ENCODE results near the gene OR2T10. TPM values are rescaled to one million over a fixed set of nuclear protein-coding genes. Genes with fewer than 3 reads are reported as not detected.
"Not testable (repeated sequence)": the region's sequence is repeated elsewhere in the genome, so short reads cannot be mapped to it uniquely, and the experiment has no call there.

The OR2T10 gene, protein sequence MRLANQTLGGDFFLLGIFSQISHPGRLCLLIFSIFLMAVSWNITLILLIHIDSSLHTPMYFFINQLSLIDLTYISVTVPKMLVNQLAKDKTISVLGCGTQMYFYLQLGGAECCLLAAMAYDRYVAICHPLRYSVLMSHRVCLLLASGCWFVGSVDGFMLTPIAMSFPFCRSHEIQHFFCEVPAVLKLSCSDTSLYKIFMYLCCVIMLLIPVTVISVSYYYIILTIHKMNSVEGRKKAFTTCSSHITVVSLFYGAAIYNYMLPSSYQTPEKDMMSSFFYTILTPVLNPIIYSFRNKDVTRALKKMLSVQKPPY
- polyA plus RNA-seq (2013, experiment 1 of 2; ENCODE audit: insufficient read length), result not detected
- not detected for polyA plus RNA-seq (2013, experiment 2 of 2; ENCODE audit: insufficient read length)

GRCh38 chr1:248597589-248597988 lies at the start of gene OR2T10:
OR2T10 (minus strand) TSS chr1:248597700; CDS start chr1:248593768, 3,932 bp downstream.
- no peak for DNase-seq

DNA sequence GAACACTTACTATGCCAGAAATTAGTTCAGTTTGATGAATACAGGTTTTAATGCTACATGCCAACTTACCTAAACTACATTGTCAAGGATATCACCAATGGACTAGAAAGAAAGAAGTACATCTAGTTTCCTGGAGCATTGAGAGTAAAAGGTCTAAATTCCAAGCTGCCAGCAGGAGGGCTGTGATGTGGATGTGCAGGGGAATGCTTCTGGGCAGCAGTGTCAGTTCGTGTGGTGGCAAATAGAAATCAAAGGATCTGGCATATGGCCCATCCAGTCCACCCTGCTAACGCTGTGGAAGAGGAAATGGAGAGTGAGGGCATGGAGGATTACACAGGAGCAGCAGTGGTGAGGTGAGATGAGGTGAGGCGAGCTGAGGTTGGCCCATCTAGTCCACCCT lies 47.7 kb upstream of the OR2T10 start, which contains the start of gene OR2T35:
Gene OR2T35, minus strand, starts transcription at position 101 of the 400 bp plus-strand sequence. CDS start 6,020 bp downstream, outside the sequence.
- DNase-seq, result not testable (repeated sequence)

GRCh38 chr1:248642971-248643651 lies 45.6 kb upstream of the OR2T10 start:
- not testable (repeated sequence) for DNase-seq

GRCh38 chr1:248641583-248641982 lies 44.1 kb upstream of the OR2T10 start:
- not testable (repeated sequence) for DNase-seq

DNA sequence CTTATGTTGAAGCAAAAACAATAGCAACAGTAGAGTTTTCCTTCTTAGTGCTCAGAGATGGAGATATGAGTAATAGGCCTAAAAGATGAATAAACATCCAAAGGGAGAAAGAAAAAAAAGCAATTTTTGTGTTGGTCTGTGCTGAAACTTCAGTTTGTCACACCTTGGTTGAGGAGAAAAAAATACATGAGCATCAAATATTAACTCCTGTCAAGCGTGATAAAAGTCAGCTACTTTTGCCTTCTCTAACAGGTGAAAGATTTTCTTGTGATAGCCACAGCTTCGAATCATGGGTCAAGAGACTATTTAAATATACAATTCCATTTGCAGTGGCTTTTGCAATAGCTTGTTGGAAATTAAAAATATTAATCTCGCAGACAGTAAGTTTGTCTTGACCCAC lies 43.4 kb upstream of the OR2T10 start:
- not testable (repeated sequence) for DNase-seq

DNA sequence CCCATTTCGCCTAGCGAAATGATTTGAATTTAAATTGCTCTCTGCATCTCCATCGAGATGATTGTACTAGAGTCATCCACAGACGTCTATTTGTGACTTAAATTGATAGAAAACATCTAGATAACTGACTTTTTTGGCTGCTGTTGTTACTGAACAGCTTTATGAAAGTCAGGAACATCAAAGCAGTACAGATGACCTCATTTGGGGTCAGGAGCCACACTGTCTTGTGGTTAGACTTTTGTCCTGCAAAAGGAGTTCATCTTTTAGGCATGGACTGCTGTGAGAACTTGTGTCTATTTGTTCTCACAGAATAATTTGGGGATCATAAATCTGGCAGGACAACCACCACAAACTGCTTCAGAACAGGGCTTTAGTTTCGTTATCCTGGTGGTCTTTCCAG lies 42.2 kb upstream of the OR2T10 start:
- DNase-seq, result not testable (repeated sequence)

DNA sequence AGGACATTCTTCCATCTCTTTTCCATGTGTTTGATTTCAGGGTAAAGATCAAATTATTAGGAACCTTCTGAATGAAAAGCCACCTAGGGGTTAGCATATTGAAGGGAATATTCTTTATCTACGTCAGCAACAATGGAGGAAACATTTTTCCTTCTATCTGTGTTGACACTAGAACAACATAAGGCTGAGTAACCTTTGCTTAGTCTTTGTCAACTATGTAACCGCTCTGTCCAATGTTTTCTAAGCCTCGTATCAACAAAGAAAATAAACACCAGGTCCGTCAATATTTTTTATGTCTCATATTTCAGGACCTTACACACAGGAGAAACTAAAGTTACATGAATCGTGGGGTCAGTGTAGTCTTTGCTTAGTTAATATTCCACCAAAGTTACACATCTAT lies 39.1 kb upstream of the OR2T10 start:
- DNase-seq, result not testable (repeated sequence)

DNA sequence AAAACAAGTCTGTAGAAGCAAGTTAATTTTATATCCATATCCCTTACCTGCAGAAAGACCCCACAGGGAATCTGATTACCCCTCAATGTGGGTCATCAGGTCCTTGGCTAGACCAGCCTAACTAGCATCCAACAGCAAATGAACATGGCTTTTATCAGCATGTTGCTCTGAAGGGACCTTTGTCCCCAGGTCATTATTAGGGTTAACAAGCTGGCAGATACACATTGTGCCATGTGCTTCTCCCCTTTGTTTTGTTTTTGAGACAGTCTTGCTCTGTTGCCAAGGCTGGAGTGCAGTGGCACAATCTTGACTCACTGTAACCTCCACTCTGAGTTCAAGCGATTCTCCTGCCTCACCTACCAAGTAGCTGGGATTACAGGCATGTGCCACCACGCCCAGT lies 37.5 kb upstream of the OR2T10 start, which contains the start of gene OR2T11:
Gene OR2T11, minus strand, starts transcription at position 101 of the 400 bp plus-strand sequence. CDS start 7,963 bp downstream, outside the sequence.
- not testable (repeated sequence) for DNase-seq

- DNase-seq, result no peak
Measured at GRCh38 chr1:248631354-248632008, 34.0 kb upstream of the OR2T10 start.

DNA sequence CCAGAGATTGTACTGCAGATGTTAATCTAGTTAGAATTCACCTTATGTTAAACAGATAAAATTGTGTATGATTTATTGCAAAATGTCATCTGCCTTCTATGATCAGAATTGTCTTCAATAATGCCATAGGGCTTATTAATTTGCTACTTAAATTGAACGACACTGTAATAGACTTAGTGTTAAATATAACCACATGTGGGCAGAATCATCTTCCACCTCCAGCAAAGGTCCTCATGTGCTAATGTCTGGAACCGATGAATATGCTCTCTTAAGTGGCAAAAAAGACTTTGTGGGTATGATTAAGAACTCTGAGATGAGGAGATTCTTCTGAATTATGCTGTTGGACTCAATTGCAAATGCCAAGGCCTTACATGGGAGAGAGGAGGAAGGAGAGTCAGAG lies 33.1 kb upstream of the OR2T10 start:
- no peak for DNase-seq

GRCh38 chr1:248627971-248628844 lies 30.7 kb upstream of the OR2T10 start:
- no peak for DNase-seq

GRCh38 chr1:248625971-248626370 lies 28.5 kb upstream of the OR2T10 start:
- no peak for DNase-seq

DNA sequence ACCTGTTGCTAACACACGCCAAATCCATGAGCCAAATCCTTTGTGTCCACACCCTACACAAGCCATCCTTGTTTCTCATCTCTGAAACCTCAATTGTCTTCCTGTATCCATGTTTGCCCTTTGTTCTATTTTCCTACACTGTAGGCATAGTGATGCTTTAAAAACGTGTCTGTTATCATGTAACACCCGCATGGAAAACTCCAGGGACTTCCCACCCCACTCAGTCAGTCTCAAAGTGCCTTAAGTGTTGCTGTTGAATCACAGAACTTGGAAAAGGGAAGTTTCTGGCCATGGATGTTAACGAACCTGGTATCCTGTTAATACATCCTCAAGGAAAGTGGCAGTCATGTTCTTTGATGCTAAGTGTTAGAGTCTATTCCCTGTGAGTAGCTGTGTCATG lies 27.7 kb upstream of the OR2T10 start:
- no peak for DNase-seq

DNA sequence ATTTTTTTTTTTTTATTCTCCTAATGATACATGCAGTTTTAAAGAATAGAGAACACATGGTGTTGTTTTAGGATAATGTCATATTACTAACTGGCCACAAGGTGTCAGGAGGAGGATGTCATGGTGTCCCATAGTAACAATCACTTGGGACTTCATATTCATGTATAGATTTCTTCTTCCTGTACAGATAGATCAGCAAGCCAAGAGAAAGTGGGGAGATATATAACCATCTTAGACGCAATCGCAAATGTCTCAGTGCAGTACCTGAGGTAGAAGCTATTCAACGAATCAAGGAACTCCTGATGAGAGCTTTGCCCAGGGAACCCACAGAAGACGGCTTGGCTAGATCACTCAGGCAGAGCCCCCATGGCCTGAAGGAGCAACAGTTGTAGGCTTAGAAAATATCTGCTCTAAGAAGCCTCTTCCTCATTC lies 25.1 kb upstream of the OR2T10 start:
- peak; percentile 15 for DNase-seq

DNA sequence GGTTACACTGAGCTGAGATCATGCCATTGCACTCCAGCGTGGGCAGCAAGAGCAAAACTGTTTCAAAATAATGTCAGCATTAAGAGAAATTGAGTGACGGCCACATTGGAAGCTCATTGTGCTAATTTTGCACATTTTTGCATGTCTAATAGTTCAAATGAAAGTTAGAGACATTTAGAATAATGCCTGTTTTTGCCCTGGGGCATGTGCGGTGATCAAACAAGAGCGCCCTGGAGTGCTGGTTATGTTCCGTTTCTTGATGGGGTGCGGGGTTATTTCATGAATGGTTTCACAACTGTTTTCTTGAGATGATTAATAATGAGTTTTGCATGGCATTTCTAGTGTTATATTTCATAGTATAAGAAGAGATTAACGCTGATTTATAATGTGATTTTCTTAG lies 24.3 kb upstream of the OR2T10 start:
- no peak for DNase-seq

DNA sequence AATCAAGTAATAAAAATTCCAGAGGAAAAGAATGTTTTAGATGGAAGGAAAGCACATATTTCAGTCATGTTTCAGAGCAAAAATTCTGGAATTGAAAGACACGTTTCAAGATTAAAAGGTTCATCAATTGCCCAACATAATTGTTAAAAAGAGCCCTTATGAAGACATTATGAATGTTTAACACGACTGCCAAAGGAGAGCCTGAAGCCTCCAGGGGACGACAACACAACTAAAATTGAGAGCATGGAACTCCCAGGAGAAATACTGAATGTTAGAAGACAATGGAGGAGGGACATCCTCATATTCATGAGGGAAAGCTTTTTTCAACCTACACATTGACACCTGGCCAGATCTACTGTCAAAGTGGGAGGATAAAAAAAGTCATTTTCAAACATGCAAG lies 21.4 kb upstream of the OR2T10 start:
- DNase-seq, result peak; percentile 9

- no peak for DNase-seq
Measured at GRCh38 chr1:248618119-248618518, 20.6 kb upstream of the OR2T10 start.

- DNase-seq, result no peak
Measured at GRCh38 chr1:248613742-248614141, 16.2 kb upstream of the OR2T10 start.

- DNase-seq, result no peak
Measured at GRCh38 chr1:248611883-248612414, 14.4 kb upstream of the OR2T10 start.

DNA sequence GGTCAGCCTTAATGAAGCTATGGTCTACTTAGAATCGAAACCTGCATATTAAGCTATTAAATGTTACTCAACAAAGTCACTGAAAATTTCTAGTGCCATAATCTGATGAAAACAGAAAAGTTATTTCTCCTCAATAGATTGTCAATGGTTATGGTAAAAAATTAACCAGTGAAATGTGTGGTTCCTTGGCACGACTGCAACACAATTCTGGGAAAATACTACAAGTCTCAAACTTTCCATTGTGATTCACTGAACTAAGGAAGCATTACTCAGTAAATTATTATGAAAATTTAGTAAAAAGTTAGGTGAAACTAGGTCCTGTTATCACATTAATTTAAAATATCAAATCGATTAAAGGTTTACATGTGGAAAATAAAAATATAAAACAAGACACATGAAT lies 12.8 kb upstream of the OR2T10 start:
- DNase-seq, result no peak

DNA sequence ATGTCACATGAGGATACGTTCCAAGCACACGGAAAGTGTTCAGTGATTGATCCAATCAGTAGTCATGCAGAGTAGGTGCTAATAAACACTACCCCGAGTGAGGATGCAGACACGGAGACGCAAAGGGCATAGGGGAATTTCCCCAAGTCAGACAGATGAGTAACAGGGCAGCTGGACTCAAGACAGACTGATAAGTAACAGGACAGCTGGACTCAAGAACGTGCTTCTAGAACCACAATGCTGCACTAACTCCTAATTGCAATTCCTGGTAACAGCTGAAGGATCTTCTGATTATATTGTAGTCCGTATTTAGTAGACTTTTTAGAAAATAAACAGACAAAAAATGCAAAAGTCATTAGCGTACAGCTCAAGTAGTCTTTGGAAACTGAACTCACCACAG lies 1.9 kb upstream of the OR2T10 start:
- DNase-seq, result no peak

DNA sequence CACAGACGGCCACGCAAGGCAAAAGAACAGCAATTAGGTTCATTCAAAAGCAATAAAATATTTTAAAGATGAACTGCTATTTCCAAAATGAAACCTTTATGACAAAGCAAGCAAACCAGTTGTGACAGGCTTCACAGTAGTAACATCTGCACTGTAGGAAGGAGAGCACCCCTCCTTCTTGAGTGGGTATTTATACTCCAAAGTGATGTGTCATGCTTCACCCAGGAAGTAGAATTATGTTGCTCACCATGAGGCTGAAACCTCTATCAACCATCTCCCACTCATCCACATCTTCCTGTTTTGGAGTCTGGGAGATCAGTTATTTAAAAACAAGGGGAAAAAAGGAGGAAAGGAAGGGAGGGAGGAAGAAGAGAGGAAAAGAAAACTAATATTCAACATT lies 885 bp downstream of the OR2T10 start:
- no peak for DNase-seq

Measured in fibroblast of skin of scalp (primary cell).